NCI-H524 (cell line): ENCODE data around the gene MICAL3.

ENCODE experiments used
- DNase-seq, 2 experiments: peaks; one replicate each; lab custom pipeline; 2025; lab: John Stamatoyannopoulos, UW

MICAL3 gene

GRCh38 chr22:17815703-17816254 is 208.6 kb downstream of the MICAL3 start:
- DNase-seq: no peak

DNA sequence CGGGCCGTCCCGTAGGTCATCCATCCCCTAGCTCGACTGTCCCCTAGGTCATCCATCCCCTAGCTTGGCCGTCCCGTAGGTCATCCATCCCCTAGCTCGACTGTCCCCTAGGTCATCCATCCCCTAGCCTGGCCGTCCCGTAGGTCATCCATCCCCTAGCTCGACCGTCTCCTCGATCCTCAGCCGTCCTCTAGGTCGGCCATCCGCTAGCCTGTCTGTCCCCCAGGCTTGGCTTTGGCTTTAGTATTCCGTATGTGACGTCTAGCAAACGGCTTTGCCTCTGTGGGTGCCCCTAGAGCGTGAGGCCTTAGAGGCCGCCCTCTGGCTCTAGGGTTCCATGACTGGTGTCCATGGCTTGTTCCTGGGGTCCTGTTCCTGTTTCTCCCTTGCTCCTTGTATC is 209.5 kb downstream of the MICAL3 start:
- DNase-seq: no peak

GRCh38 chr22:17814084-17814483 is 210.3 kb downstream of the MICAL3 start:
- DNase-seq: no peak

DNA sequence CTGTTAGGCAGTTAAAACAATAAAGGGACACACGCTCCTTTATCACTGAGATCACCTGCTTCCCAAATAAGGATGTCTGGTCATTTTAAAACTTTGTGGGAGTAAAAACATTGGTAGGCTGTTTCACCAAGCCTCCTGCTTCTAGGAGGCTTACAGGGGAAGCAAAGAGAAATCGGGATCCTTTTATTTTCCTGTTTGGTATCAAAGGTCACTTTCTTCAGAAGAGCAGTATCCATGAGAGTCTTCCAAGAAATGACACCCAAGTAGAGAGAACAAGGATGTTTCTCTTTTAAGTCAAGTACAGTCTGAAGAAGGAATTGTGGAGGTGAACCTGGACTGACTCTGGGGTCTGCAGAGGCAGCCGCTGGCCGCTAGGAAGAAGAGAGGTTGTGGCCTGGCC is 213.2 kb downstream of the MICAL3 start:
- DNase-seq: no peak

DNA sequence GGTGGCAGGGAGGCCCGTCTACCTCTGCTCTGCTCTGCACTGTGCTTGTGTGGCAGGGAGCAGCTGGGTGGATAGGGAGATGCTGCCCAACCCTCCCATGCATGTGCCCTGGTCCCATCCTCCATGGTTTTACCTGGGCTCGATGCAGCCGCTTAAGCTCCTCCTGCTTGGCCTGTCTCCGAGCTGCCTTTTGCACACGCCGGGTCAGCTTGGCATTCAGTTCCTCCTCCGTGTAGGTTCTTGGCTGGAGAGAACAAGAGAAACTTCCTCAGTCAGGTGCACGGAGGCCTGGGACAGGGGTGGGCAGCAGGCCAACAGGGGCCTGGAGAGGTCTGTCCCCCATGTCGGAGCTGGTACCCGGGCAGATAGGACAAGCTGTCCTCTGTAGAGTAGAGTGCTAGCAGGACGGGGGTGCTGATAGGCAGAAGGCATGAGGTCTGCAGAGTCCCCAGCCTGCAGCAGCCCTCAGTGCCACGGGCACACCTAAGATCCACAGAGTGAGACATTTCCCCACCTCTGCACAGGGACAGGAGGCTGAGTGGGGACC is 213.7 kb downstream of the MICAL3 start:
- DNase-seq: no peak

DNA sequence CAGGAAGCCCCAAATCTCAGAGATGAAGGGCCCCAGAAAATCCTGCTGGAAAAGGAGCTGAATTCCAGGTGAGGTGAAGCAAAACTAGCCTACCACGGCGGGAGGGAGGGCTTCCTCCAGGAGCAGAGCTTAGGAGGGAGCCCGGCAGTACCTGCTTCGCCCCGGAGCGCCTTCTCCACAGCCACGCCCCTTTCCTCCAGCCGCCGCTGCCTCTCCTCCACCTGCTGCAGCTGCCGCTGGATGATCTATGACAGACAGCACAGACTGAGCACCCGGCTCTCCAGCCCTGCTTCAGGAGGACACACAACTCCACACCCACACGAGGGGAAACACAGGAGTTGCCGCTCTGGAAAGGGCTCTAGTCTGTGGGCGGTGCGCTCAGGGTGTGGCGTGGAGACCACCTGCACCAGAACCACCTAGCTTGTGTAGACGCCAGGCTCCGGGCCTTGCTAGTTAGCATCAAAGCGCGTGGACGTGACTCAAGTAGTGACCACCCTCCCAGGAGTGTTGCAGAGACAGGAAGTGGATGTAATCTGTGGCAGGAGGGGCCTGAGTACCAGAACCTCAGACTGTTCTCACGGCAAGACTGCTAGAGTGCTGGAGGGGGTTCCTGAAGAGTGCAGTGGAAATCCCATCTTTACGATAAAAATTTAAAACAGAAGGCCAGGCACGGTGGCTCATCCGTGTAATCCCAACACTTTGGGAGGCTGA is 215.5 kb downstream of the MICAL3 start:
- no peak for DNase-seq

DNA sequence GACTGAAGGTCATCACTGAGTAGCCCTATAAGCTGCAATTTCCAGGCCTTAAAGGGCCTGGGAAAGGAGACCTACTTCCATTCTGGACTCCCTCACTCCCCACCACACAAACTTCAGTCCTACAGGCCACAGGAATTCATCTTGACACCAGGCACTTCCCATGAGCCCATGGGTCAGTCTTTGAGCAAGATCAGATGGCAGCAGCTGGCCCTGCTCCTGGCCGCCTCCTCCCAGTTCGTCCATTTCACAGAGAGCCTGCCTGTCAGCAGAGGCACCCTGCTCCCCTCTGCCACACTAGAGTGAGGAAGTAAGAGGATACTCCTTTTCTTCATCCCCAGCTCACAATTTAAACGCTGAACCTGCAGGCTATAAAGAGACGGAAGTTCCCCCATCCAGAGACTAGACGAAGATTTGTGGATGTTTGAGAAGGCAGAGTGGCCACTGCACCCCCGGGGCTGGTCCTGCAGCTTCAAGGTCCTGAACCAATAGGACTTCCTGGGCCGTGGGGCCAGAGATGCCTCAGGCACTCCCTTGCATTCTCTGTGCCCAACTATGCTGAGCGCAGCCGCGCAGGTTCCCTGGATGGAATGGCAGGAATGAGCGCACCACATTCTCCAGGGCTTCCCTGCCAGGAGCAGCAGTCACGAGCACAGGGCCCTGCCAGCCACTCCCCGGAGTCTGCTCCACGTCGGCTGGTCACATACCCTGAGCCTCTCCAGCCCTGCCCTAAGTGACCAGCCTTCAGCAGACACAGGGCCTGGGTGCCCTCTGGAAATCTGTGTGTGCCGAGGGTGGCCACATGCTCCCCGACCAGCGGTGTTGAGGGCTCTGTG is 216.6 kb downstream of the MICAL3 start:
- DNase-seq: no peak

- no peak for DNase-seq
Measured at GRCh38 chr22:17807086-17807485, 217.3 kb downstream of the MICAL3 start.

GRCh38 chr22:17806437-17806836 is 217.9 kb downstream of the MICAL3 start:
- DNase-seq: no peak

DNA sequence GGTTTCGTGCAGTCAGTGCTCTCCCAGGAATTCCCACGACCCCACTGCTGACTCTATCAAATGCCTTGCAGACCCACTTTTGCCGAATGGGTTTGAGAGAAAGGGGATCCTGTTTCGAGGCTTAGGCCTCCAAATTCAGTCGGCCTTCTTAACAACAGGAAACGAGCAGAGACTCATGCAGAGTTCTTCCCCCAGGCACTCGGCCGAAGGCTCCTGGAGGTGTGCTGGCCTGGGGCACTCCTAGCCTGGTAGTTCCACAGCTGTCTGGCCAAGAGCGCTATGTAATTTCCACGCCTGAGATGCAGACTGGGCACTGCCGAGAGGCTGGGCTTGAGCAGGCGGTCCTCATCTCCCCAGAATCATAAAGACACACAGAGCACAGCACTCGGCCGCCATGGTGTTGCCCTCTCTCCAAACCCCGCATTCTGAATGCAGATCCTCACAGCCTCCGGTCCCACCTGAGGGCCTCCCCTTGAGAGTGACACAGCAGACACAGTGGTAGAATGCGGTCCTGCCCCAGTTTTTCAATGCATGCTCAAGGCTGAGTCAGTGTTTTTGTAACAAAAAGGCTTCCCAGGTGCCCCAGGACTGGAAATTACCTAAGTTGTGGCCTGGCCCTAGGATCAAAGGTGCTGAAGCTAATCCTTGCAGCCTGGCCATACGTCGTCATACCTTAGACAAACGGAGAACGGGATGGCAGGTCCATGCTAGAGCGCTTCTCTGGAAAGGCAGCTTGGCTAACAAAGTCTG is 219.9 kb downstream of the MICAL3 start:
- no peak for DNase-seq

- DNase-seq: no peak
Measured at GRCh38 chr22:17803609-17804270, 220.6 kb downstream of the MICAL3 start.

GRCh38 chr22:17802822-17803221 is 221.5 kb downstream of the MICAL3 start:
- no peak for DNase-seq

GRCh38 chr22:17802411-17802810 is 221.9 kb downstream of the MICAL3 start:
- no peak for DNase-seq

DNA sequence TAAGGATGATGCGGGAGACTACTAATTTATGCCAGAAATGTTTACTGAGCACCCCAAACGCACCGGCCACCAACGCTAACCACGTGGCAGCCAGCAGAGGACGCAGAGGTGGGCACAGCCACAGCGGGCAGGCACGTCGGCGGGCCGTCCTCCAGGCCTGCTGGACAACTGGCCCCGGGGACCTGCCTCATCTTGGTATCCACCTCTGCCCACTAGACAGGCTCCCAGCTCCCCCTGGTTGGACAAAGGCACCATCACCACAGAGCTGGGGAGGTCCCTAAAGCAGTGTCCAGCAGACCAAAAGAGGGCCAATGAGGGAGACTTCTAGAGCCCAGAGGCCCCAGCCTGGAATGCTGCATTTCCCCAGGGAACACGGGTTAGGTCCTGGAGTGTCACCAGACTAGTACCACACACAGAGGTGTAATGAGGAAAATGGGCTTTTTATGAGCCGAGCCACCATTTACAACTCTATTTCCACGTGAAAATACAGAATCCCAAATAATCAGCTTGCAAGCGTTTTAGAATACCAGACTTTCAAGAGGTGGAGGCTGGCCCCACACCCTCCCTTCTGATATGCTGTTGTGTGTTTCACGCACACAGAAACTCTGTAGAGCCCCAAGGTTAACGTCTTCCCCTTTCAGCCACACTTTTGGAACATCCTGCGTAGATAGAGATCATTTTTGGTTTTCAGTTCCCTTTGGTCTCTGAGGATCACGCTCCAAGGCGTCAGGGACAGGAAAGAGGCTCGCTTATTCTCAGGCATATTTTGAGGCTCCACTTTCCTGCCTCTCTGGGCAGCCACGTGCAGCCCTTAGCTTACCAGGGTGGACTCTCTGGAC is 226.4 kb downstream of the MICAL3 start:
- no peak for DNase-seq

DNA sequence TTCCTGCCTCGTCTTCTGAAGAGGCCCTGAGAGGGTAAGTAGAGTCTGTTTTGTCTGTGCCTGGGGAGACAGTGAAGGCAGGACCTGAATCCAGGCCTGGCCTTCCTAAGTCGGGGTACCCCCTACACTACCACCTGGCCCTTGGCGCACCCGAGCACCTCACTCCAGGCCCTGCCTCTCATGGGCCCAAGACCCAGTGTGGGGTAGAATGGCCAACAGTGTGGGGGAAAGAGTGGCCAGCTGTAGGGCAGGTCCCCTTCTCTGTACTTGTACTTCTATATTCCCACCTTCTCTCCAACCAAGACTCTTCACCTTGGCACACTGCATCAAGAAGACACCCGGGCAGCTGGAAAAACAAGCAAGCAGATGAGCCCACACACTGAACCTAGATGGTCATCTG is 227.7 kb downstream of the MICAL3 start:
- no peak for DNase-seq

- no peak for DNase-seq
Measured at GRCh38 chr22:17795661-17796548, 228.5 kb downstream of the MICAL3 start.

DNA sequence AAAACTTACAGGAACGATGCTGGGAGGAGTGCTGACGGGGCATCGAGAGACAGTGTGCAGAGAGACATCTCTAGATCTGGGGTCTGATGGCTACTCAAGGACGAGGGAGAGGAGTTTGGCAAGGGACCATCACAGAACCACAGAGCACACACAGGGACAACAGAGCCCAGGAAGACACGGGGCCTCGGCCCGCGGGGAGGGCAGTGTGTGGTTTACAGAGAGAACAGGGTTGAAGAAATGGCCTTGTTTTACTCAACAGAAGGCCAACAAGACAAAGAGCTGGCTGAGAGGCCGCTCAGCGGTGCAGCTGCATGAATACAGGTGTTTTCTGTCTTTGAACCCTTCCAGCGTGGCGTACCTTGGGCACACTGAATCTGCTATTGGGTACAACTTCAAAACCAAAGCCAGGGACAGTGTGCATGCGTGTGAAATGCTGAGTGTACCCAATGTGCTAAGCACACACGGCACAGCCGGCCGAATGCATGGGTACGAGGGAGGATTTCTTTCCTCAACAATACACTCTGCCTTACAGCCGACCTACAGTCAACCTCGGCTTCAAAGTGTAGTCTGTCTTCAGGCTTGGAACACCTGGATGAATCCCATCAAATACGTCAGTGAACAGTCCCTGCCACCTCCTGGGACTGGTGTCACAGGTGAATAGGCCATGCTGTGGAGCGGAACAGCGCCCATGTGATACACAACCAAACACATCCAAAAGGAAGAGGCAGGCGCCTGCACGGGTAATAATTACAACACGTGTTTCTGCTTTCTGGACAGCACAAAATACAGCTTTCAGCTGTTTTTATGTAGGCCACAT is 229.4 kb downstream of the MICAL3 start:
- DNase-seq: no peak

GRCh38 chr22:17792854-17793434 is 231.4 kb downstream of the MICAL3 start:
- DNase-seq: no peak
